ENCODE results near the gene EXOC4. TPM values are rescaled to one million over a fixed set of nuclear protein-coding genes. Genes with fewer than 3 reads are reported as not detected.

EXOC4 gene
- total RNA-seq, 1 experiment from 2014 or later = 75.8 TPM

DNA sequence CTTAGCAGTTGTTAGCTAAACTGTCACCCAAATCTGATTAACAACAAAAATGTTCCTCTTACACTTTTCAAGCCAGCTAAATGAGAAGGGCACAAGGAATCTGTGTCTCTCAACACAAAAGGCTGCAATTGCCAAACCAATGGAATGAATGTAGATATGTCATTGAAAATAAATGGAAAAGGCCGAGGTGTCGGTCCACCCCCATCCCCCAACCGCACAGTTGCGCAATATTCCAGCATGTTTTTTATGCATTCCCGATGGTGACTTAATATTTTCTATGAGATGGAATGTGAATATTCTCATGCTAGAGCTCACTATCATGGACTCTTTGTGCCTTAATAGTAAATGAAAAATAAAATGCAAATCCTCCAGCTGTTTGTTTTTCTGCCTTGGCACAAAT lies 692.6 kb downstream of the EXOC4 start:
- peaks cover 18 to 22% of the 10 kb centered on the region in 2 experiments for H3K4me1 Mint-ChIP-seq
- no peak overlapping the region for H2BK5ac ChIP-seq (ENCODE audit: insufficient read length, low read length)
- H3K23ac ChIP-seq (ENCODE audit: insufficient read length, low read depth, low read length) = no peak overlapping the region

More for the DNA sequence above, 692.6 kb downstream of the EXOC4 start:
- H3K14ac ChIP-seq (ENCODE audit: insufficient read depth, low read length) = no peak overlapping the region
- no peak overlapping the region for H3T11ph ChIP-seq (ENCODE audit: low read length)
- no peak overlapping the region for H3K9ac ChIP-seq (ENCODE audit: extremely low read depth, insufficient read length, low read length)
- no peak overlapping the region for H2BK20ac ChIP-seq (ENCODE audit: low read depth, low read length, poor library complexity, severe bottlenecking)
- no peak overlapping the region for H4K91ac ChIP-seq (ENCODE audit: insufficient read length, low read depth, low read length)
- H4K20me1 ChIP-seq (ENCODE audit: control insufficient read depth, insufficient read depth, insufficient read length) = no peaks in the 10 kb centered on the region
- H2AK5ac ChIP-seq (ENCODE audit: insufficient read length, low read length) = no peak overlapping the region
- Mint-ChIP-seq H3K4me3 (no peak overlapping the region), H3K36me3 (ENCODE audit: insufficient read depth in 1 of 3, low read depth in 3 of 3) (no peaks in the 10 kb centered on the region; a peak in 1 of 7 replicates), H3K27me3 (ENCODE audit: low read depth) (no peaks in the 10 kb centered on the region), H3K27ac (no peak overlapping the region), H3K9me3 (no peaks in the 10 kb centered on the region)
- no peaks in the 10 kb centered on the region for H3K4me1 ChIP-seq (ENCODE audit: insufficient read depth, low read length)
- H3K9me3 ChIP-seq (ENCODE audit: control insufficient read depth, low read depth, low read length) = no peaks in the 10 kb centered on the region
- H3K27ac ChIP-seq (ENCODE audit: insufficient read length, low read depth, low read length) = no peak overlapping the region
- no peaks in the 10 kb centered on the region for H3K79me2 ChIP-seq (ENCODE audit: insufficient read depth, low read length)
- H2BK15ac ChIP-seq (ENCODE audit: low read depth, low read length) = no peak overlapping the region
- no peak for DNase-seq
- no peak overlapping the region for H2BK12ac ChIP-seq (ENCODE audit: insufficient read length, low read depth, low read length)
- no peak overlapping the region for H3K56ac ChIP-seq (ENCODE audit: insufficient read length, low read depth, low read length)
- H3K4ac ChIP-seq (ENCODE audit: low read depth, low read length) = no peak overlapping the region
- H3K27me3 ChIP-seq (ENCODE audit: insufficient read depth, low read length) = no peaks in the 10 kb centered on the region
- WGBS (ENCODE audit: extremely low coverage, insufficient read length, low lambda C conversion rate) = no CpG with 5 or more reads among the region's 5 CpGs
- no peak overlapping the region for H2BK120ac ChIP-seq (ENCODE audit: low read depth, low read length, poor library complexity, severe bottlenecking)
- no peak overlapping the region for H3K18ac ChIP-seq (ENCODE audit: insufficient read length, low read depth, low read length)
- no peak overlapping the region for H3K4me2 ChIP-seq (ENCODE audit: insufficient read depth, insufficient read length, low read length)
- H3K23me2 ChIP-seq (ENCODE audit: insufficient read length, low read depth, low read length, poor library complexity, severe bottlenecking) = no peaks in the 10 kb centered on the region
- H2AFZ ChIP-seq (ENCODE audit: low read length) = no peak overlapping the region
- TF ChIP-seq, protein P1, sequence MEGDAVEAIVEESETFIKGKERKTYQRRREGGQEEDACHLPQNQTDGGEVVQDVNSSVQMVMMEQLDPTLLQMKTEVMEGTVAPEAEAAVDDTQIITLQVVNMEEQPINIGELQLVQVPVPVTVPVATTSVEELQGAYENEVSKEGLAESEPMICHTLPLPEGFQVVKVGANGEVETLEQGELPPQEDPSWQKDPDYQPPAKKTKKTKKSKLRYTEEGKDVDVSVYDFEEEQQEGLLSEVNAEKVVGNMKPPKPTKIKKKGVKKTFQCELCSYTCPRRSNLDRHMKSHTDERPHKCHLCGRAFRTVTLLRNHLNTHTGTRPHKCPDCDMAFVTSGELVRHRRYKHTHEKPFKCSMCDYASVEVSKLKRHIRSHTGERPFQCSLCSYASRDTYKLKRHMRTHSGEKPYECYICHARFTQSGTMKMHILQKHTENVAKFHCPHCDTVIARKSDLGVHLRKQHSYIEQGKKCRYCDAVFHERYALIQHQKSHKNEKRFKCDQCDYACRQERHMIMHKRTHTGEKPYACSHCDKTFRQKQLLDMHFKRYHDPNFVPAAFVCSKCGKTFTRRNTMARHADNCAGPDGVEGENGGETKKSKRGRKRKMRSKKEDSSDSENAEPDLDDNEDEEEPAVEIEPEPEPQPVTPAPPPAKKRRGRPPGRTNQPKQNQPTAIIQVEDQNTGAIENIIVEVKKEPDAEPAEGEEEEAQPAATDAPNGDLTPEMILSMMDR (conservative IDR thresholded peaks at IDR 0.05) = no peak
- H4K8ac ChIP-seq (replicated peaks; ENCODE audit: insufficient read length, low read depth, low read length) = no peak overlapping the region
- no peak overlapping the region for H4K5ac ChIP-seq (ENCODE audit: insufficient read length, low read depth, low read length)
- H3K79me1 ChIP-seq (ENCODE audit: insufficient read depth, low read depth, low read length, poor library complexity, severe bottlenecking) = no peaks in the 10 kb centered on the region
